Vagina (tissue), 2 donors: Measurements from ENCODE around the gene DHDDS.

Source experiments
- CTCF ChIP-seq, 3 experiments: fragments of 450-650 bp in 2 of 3; fragments of 200-600 bp in 1 of 3; sonication (generic) in 1 of 3; IDR thresholded peaks; one replicate each; pipeline ENCODE4 v1.5.1; 2017 to 2019; ENCODE audit warnings: antibody characterized with exemption in 3 of 3, mild to moderate bottlenecking in 2 of 3, moderate library complexity in 2 of 3
- POLR2A ChIP-seq, 2 donors: fragments of 450-650 bp; IDR thresholded peaks; one replicate each; pipeline ENCODE4 v1.6.1; 2017; ENCODE audit warnings: antibody characterized with exemption in 2 of 2, mild to moderate bottlenecking in 2 of 2, moderate library complexity in 2 of 2
- POLR2AphosphoS5 ChIP-seq, 2 donors: sonication (generic); formaldehyde crosslinking; IDR thresholded peaks; one replicate each; pipeline ENCODE4 v1.9.0; 2017; ENCODE audit warnings: antibody characterized with exemption in 2 of 2, mild to moderate bottlenecking in 2 of 2, low read depth in 1 of 2; ENCODE audit not compliant: insufficient read depth in 1 of 2

GRCh38 chr1:26520339-26520738 lies 88.2 kb downstream of the DHDDS start:
- TF ChIP-seq POLR2A (IDR thresholded peaks at IDR 0.05) (no peak), CTCF (IDR thresholded peaks at IDR 0.05) (no peak), POLR2AphosphoS5 (IDR thresholded peaks at IDR 0.05; ENCODE audit: insufficient read depth in 1 of 2, low read depth in 1 of 2) (no peak)
